Kidney glomerular epithelial cell (primary cell): ENCODE results near the gene TMIE.
"Not testable (repeated sequence)": the region's sequence is repeated elsewhere in the genome, so short reads cannot be mapped to it uniquely, and the experiment has no call there.

Experiments
- DNase-seq: peaks from one replicate; lab custom pipeline; 2025; lab: John Stamatoyannopoulos, UW

TMIE gene

GRCh38 chr3:46685446-46685845 lies 15.7 kb upstream of the TMIE start:
- DNase-seq: no peak

GRCh38 chr3:46690798-46691197 lies 10.4 kb upstream of the TMIE start:
- DNase-seq: no peak

- DNase-seq: peak; percentile 72
Observed at GRCh38 chr3:46692566-46692990, 8.6 kb upstream of the TMIE start.

- peak; percentile 44 for DNase-seq
Observed at GRCh38 chr3:46693038-46693891, 7.9 kb upstream of the TMIE start, which contains the start of gene ALS2CL. ALS2CL (minus strand) TSS chr3:46693679; CDS start chr3:46689440, 4,239 bp downstream.

- DNase-seq: no peak
Observed at GRCh38 chr3:46693892-46694226, 7.3 kb upstream of the TMIE start.

- no peak for DNase-seq
Observed at GRCh38 chr3:46694520-46694919, 6.7 kb upstream of the TMIE start.

GRCh38 chr3:46695177-46695961 lies 5.8 kb upstream of the TMIE start:
- no peak for DNase-seq

- DNase-seq: no peak
Observed at GRCh38 chr3:46695962-46696894, 5.0 kb upstream of the TMIE start.

- DNase-seq: no peak
Observed at GRCh38 chr3:46699676-46700523, 1.3 kb upstream of the TMIE start.

- peak; percentile 25 for DNase-seq
Observed at GRCh38 chr3:46700772-46701171, 420 bp upstream of the TMIE start.

- no peak for DNase-seq
Observed at GRCh38 chr3:46702246-46703012, 1.2 kb downstream of the TMIE start.

- no peak for DNase-seq
Observed at GRCh38 chr3:46703013-46703520, 1.9 kb downstream of the TMIE start.

- DNase-seq: not testable (repeated sequence)
Observed at GRCh38 chr3:46704346-46704745, 3.2 kb downstream of the TMIE start.

GRCh38 chr3:46705022-46705530 lies 3.9 kb downstream of the TMIE start:
- DNase-seq: peak; percentile 40

- DNase-seq: no peak
Observed at GRCh38 chr3:46705751-46706552, 4.8 kb downstream of the TMIE start.

GRCh38 chr3:46706771-46707582 lies 5.8 kb downstream of the TMIE start:
- no peak for DNase-seq

- no peak for DNase-seq
Observed at GRCh38 chr3:46707601-46708011, 6.4 kb downstream of the TMIE start.
